ENCODE measurements around the gene ZNF619. TPM values are rescaled to one million over a fixed set of nuclear protein-coding genes. Genes with fewer than 3 reads are reported as not detected.

ZNF619 gene
- total and polyA plus RNA-seq, 2 of the 13 experiments (the other 11 are each of a cell fraction or from before 2014, with no cell fraction given), result 0.83 to 5.2 TPM

- TF ChIP-seq RERE (CRISPR knock-in tag; IDR thresholded peaks at IDR 0.05; ENCODE audit: low read depth), result 0 out of 2 replicates have a peak, but pooled peaks have one; percentile 17
- peak; percentile 46; the same call in 1 of the 2 replicates for TF ChIP-seq ARID3A (IDR thresholded peaks at IDR 0.05; ENCODE audit: low read depth, low read length)
- no peak for TF ChIP-seq ZFP82 (CRISPR knock-in tag; IDR thresholded peaks at IDR 0.05; ENCODE audit: borderline replicate concordance)
- TF ChIP-seq PATZ1 (CRISPR knock-in tag; IDR thresholded peaks at IDR 0.05), result no peak
- TF ChIP-seq ZNF441 (CRISPR knock-in tag; IDR thresholded peaks at IDR 0.05; ENCODE audit: borderline replicate concordance), result peak; percentile 58; the same call in 1 of the 2 replicates
- TF ChIP-seq, protein P1, sequence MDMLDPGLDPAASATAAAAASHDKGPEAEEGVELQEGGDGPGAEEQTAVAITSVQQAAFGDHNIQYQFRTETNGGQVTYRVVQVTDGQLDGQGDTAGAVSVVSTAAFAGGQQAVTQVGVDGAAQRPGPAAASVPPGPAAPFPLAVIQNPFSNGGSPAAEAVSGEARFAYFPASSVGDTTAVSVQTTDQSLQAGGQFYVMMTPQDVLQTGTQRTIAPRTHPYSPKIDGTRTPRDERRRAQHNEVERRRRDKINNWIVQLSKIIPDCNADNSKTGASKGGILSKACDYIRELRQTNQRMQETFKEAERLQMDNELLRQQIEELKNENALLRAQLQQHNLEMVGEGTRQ (IDR thresholded peaks at IDR 0.05; ENCODE audit: low read depth, low read length), result no peak
- TF ChIP-seq, protein P1 (CRISPR knock-in tag; IDR thresholded peaks at IDR 0.05; ENCODE audit: borderline replicate concordance), result peak; percentile 36; the same call in 1 of the 2 replicates
- peak; percentile 86 for TF ChIP-seq NFRKB (IDR thresholded peaks at IDR 0.05)
- no peak for TF ChIP-seq TIGD3 (CRISPR knock-in tag; IDR thresholded peaks at IDR 0.05; ENCODE audit: borderline replicate concordance)
- TF ChIP-seq SOX5 (CRISPR knock-in tag; IDR thresholded peaks at IDR 0.05; ENCODE audit: borderline replicate concordance), result peak; percentile 49
- TF ChIP-seq THAP7 (CRISPR knock-in tag; IDR thresholded peaks at IDR 0.05), result peak; percentile 93; the same call in 1 of the 2 replicates
- no peak for TF ChIP-seq RELA (CRISPR knock-in tag; IDR thresholded peaks at IDR 0.05)
Measured at GRCh38 chr3:40452876-40453730, 23.8 kb upstream of the ZNF619 start (continued).

Data from HepG2 (cell line).